Neuronal stem cell (in vitro differentiated cells): ENCODE measurements around the gene GPRC5B.

Experiments used
- DNase-seq: peaks from one replicate; pipeline ENCODE4 v3.0.0-alpha.2; 2013; ENCODE audit warnings: low spot score
- H2AFZ ChIP-seq: one replicate; pipeline ENCODE4 v1.6.1; 2013; ENCODE audit warnings: mild to moderate bottlenecking, low read length, inconsistent platforms
- H2AK5ac ChIP-seq: 2 replicates; pipeline ENCODE4 v1.6.1; 2013; ENCODE audit warnings: low read depth, mild to moderate bottlenecking, inconsistent platforms, low read length, moderate library complexity, mixed read lengths
- H2BK120ac ChIP-seq: 2 replicates; pipeline ENCODE4 v1.6.1; 2013; ENCODE audit warnings: low read depth, mild to moderate bottlenecking, inconsistent platforms, low read length, moderate library complexity, mixed read lengths
- H2BK12ac ChIP-seq: one replicate; pipeline ENCODE4 v1.6.1; 2013; ENCODE audit warnings: low read length, inconsistent platforms
- H2BK15ac ChIP-seq: 2 replicates; pipeline ENCODE4 v1.6.1; 2013; ENCODE audit warnings: mild to moderate bottlenecking, low read length, inconsistent platforms, mixed read lengths
- H2BK5ac ChIP-seq: one replicate; pipeline ENCODE4 v1.6.1; 2013; ENCODE audit warnings: inconsistent platforms, mild to moderate bottlenecking, low read length, moderate library complexity
- H3K14ac ChIP-seq: one replicate; pipeline ENCODE4 v1.6.1; 2013; ENCODE audit warnings: low read length, inconsistent platforms
- H3K18ac ChIP-seq: 2 replicates; pipeline ENCODE4 v1.6.1; 2013; ENCODE audit warnings: low read length, inconsistent platforms
- H3K23ac ChIP-seq: 2 replicates; pipeline ENCODE4 v1.6.1; 2013; ENCODE audit warnings: low read depth, mild to moderate bottlenecking, mixed read lengths, low read length, inconsistent platforms; ENCODE audit not compliant: poor library complexity
- H3K27ac ChIP-seq: replicated peaks from 3 replicates; pipeline ENCODE4 v1.5.1; 2013; ENCODE audit warnings: low read length, inconsistent platforms
- H3K27me3 ChIP-seq, 3 experiments: 2 replicates each; pipeline ENCODE4 v1.6.1; 2013; ENCODE audit warnings: low read length in 3 of 3, mild to moderate bottlenecking in 2 of 3, inconsistent platforms in 1 of 3, low read depth in 1 of 3, mixed read lengths in 1 of 3, moderate library complexity in 1 of 3; ENCODE audit not compliant: control insufficient read depth in 3 of 3, insufficient read depth in 3 of 3
- H3K36me3 ChIP-seq, 2 donors: replicated peaks in 1 of 2; 2 replicates each; pipeline ENCODE4 v1.6.1; 2013; ENCODE audit warnings: low read length in 2 of 2; ENCODE audit not compliant: control insufficient read depth in 2 of 2, insufficient read depth in 2 of 2
- H3K4ac ChIP-seq: 2 replicates; pipeline ENCODE4 v1.6.1; 2013; ENCODE audit warnings: inconsistent platforms, mild to moderate bottlenecking, low read length, moderate library complexity
- H3K4me1 ChIP-seq, 2 donors: 1 replicate in 1 of 2; 2 replicates in 1 of 2; pipeline ENCODE4 v1.6.1; 2013; ENCODE audit warnings: low read length in 2 of 2, low read depth in 1 of 2; ENCODE audit not compliant: control insufficient read depth in 2 of 2, insufficient read depth in 1 of 2
- H3K4me2 ChIP-seq: one replicate; pipeline ENCODE4 v1.6.1; 2013; ENCODE audit warnings: mild to moderate bottlenecking, low read length, inconsistent platforms; ENCODE audit not compliant: insufficient read depth, poor library complexity, severe bottlenecking
- H3K4me3 ChIP-seq, 2 donors: 2 replicates each; pipeline ENCODE4 v1.5.1; 2013; ENCODE audit warnings: low read length in 2 of 2, mild to moderate bottlenecking in 2 of 2, inconsistent platforms in 1 of 2, moderate library complexity in 1 of 2
- H3K79me1 ChIP-seq: one replicate; pipeline ENCODE4 v1.6.1; 2013; ENCODE audit warnings: low read depth, mild to moderate bottlenecking, inconsistent platforms, low read length, moderate library complexity
- H3K9ac ChIP-seq: one replicate; pipeline ENCODE4 v1.6.1; 2013; ENCODE audit warnings: mild to moderate bottlenecking, low read depth, low read length, inconsistent platforms; ENCODE audit not compliant: poor library complexity
- H3K9me3 ChIP-seq, 2 donors: replicated peaks in 1 of 2; 2 replicates each; pipeline versions ENCODE3 to v1.6.1; 2013; ENCODE audit warnings: low read length in 2 of 2, mild to moderate bottlenecking in 2 of 2, inconsistent platforms in 1 of 2, low read depth in 1 of 2, mixed read lengths in 1 of 2, moderate library complexity in 1 of 2; ENCODE audit not compliant: control insufficient read depth in 2 of 2, insufficient read depth in 1 of 2
- H4K8ac ChIP-seq: one replicate; pipeline ENCODE4 v1.6.1; 2013; ENCODE audit warnings: low read depth, mild to moderate bottlenecking, inconsistent platforms, low read length, moderate library complexity
- H4K91ac ChIP-seq: one replicate; pipeline ENCODE4 v1.6.1; 2013; ENCODE audit warnings: low read length, low read depth, mild to moderate bottlenecking, inconsistent platforms; ENCODE audit not compliant: poor library complexity
- WGBS, 2 donors: extraction: QIAGEN DNeasy Blood & Tissue Kit; methylation state at CpG; one replicate each; pipeline ENCODE4 v1.1.7; 2013; ENCODE audit warnings: missing lambda C conversion rate in 2 of 2, mixed read lengths in 1 of 2; ENCODE audit not compliant: insufficient read length in 2 of 2, insufficient replicate concordance in 1 of 2; ENCODE audit errors: extremely low coverage in 2 of 2; 5-methylcytosine and 5-hydroxymethylcytosine counted together

GPRC5B gene

DNA sequence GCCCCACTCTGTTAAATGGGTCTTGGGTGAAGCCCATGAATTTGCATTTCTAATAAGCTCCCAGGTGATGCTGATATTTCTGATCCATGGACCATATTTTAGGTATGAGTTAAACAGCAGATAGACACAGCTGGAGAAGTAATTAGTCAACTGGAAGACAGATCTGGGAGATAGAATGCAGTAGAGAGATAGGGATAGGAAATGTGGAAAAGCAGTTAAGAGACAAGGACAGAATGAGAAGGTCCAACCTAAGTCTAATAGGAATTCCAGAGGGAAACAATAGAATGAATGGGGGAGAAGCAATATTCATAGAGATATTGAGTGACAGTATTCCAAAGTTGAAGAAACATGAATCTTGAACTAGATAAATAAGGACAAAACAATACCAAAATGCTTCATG is 71.7 kb downstream of the GPRC5B start:
- no peaks in the 10 kb centered on the region for H3K79me1 ChIP-seq
- H2AK5ac ChIP-seq = no peak overlapping the region
- no peak overlapping the region for H2BK5ac ChIP-seq
- no peak overlapping the region for H3K14ac ChIP-seq
- H3K18ac ChIP-seq = no peak overlapping the region
- no peak overlapping the region for H2BK12ac ChIP-seq
- no peak overlapping the region for H3K9ac ChIP-seq
- H3K4me3 ChIP-seq = no peak overlapping the region
- no peak overlapping the region for H3K4me2 ChIP-seq
- H3K27me3 ChIP-seq = no peaks in the 10 kb centered on the region
- no peak overlapping the region for H2AFZ ChIP-seq
- H3K36me3 ChIP-seq = no peaks in the 10 kb centered on the region
- H3K9me3 ChIP-seq = peaks cover 3 to 9% of the 10 kb centered on the region in 2 donors
- H3K27ac ChIP-seq = no peak overlapping the region
- no peak overlapping the region for H2BK120ac ChIP-seq
- no peak overlapping the region for H3K23ac ChIP-seq
- H4K8ac ChIP-seq = no peak overlapping the region
- no peak for DNase-seq
- H2BK15ac ChIP-seq = no peak overlapping the region
- H3K4me1 ChIP-seq = peaks cover 0 to 2% of the 10 kb centered on the region in 2 donors
- no peak overlapping the region for H4K91ac ChIP-seq
- no peak overlapping the region for H3K4ac ChIP-seq

DNA sequence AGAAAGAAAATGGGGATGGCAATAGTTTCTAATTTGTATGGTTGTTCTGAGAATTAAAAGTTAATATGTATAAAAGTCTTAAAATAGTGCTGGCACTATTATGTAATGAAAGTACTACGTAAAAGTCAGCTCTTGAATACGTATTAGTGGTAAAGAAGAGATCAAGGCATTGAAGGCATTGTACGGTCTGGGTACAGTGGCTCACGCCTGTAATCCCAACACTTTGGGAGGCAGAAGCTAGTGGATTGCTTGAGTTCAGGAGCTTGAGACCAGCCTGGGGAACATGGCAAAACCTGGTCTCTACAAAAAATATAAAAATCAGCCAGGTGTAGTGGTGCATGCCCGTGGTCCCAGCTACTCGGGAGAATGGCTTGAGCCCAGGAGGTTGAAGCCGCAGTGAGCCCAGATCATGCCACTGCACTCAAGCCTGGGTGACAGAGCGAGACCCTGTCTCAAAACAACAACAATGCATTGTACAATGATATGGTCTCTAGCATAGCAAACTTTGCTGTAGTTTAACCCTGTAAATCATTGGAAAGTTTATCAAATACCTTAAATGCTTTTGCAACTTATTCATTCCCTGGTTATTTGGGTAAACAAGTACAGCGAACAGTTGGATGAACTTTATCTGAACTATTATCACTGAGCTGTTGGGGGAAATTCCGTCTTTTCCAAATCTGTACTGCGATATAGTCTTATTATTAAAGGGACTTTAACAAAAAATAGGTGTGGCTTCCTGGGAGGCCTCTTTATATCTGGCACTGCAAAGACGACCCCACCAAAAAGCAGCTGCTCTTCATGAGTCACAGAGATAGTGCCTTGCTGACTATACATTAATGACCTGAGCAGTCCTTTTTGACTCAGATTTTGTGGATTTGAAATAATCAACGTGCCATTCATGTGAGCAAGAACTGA is 73.6 kb downstream of the GPRC5B start:
- no peak overlapping the region for H3K4me3 ChIP-seq
- H3K9me3 ChIP-seq = peaks cover 7 to 16% of the 10 kb centered on the region in 2 donors
- no peak overlapping the region for H3K14ac ChIP-seq
- no peak overlapping the region for H2AFZ ChIP-seq
- no peak overlapping the region for H3K4me2 ChIP-seq
- H4K91ac ChIP-seq = no peak overlapping the region
- H2BK15ac ChIP-seq = no peak overlapping the region
- no peaks in the 10 kb centered on the region for H3K27me3 ChIP-seq
- no CpG with 5 or more reads among the region's 13 CpGs for WGBS, 2 donors
- H3K4me1 ChIP-seq = peaks cover 0 to 2% of the 10 kb centered on the region in 2 donors
- no peak overlapping the region for H4K8ac ChIP-seq
- H3K36me3 ChIP-seq = no peaks in the 10 kb centered on the region
- no peak overlapping the region for H3K4ac ChIP-seq
- H2BK5ac ChIP-seq = no peak overlapping the region
- no peak overlapping the region for H2AK5ac ChIP-seq
- no peak overlapping the region for H3K18ac ChIP-seq
- DNase-seq = no peak
- no peak overlapping the region for H3K9ac ChIP-seq
- H2BK12ac ChIP-seq = no peak overlapping the region
- H3K27ac ChIP-seq = no peak overlapping the region
- no peak overlapping the region for H2BK120ac ChIP-seq
- H3K79me1 ChIP-seq = no peaks in the 10 kb centered on the region
- H3K23ac ChIP-seq = no peak overlapping the region

DNA sequence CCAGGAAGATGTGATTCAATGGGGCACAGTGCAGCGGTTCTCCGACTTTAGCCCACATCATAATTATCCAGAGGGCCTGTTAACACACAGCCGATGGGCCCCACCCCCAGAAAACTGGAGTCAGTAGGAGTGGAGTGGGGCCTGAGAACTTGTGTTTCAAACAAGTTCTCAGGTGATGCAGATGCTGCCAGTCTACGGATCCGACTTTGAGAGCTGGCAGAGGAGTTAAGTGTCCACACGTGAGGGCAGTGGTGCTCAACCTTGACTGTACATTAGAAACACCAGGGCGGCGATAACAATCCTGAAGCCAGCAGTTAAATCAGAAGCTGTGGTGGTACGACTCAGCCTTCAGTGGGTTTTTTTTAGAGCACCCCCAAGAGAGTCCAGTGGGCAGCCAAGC is 75.0 kb downstream of the GPRC5B start:
- Histone ChIP-seq H3K36me3 (peaks cover 0 to 1% of the 10 kb centered on the region in 2 donors), H3K4me1 (peaks cover 0 to 2% of the 10 kb centered on the region in 2 donors), H2BK15ac (no peak overlapping the region), H3K4ac (no peak overlapping the region), H3K4me3 (no peak overlapping the region), H2BK12ac (no peak overlapping the region), H3K9me3 (peaks cover 11 to 28% of the 10 kb centered on the region in 2 donors), H2BK5ac (no peak overlapping the region), H3K27me3 (no peaks in the 10 kb centered on the region), H2AK5ac (no peak overlapping the region), H2BK120ac (peak overlapping the region; percentile 66), H3K4me2 (no peak overlapping the region), H4K91ac (no peak overlapping the region), H3K18ac (no peak overlapping the region), H3K27ac (no peak overlapping the region), H3K14ac (no peak overlapping the region), H2AFZ (no peak overlapping the region), H3K79me1 (no peaks in the 10 kb centered on the region), H4K8ac (no peak overlapping the region), H3K23ac (no peak overlapping the region), H3K9ac (no peak overlapping the region)
- DNase-seq = no peak
- WGBS, 2 donors = no CpG with 5 or more reads among the region's 9 CpGs

DNA sequence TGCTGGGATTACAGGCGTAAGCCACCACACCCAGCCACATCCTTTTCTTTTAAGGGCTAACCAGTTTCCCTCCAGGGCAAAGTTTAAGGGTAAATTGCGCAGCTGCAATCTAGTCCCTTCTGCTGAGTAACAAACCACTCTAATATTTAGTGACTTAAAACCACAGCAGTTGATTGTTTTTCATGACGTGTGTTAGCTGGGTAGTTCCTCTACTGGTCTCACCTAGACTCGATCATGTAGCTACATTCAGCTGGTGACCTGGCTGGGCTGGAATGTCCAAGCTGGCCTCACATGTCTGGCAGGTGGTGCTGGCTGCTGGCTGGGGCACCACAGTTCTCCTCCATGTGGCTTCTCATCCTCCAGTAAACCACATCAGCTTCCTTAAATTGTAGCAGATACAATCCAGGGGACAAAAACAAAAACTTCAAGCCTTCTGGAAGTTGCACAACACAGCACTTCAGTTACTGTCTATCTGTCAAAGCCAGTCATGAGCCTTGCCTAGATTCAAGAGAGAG is 75.5 kb downstream of the GPRC5B start:
- Histone ChIP-seq H3K4me2 (no peak overlapping the region), H3K27ac (no peak overlapping the region), H2AK5ac (no peak overlapping the region), H3K14ac (no peak overlapping the region), H3K9me3 (peaks cover 11 to 28% of the 10 kb centered on the region in 2 donors), H4K8ac (no peak overlapping the region), H2AFZ (no peak overlapping the region), H4K91ac (no peak overlapping the region), H3K4me1 (peaks cover 0 to 2% of the 10 kb centered on the region in 2 donors), H3K18ac (no peak overlapping the region), H3K23ac (no peak overlapping the region), H3K4me3 (no peak overlapping the region), H2BK5ac (no peak overlapping the region), H2BK15ac (no peak overlapping the region), H3K79me1 (no peaks in the 10 kb centered on the region), H3K9ac (no peak overlapping the region), H2BK12ac (no peak overlapping the region), H2BK120ac (no peak overlapping the region), H3K4ac (no peak overlapping the region), H3K36me3 (peaks cover 0 to 1% of the 10 kb centered on the region in 2 donors), H3K27me3 (no peaks in the 10 kb centered on the region)
- no peak for DNase-seq
- WGBS, 2 donors = no CpG with 5 or more reads among the region's 4 CpGs
